Measurements from ENCODE around the gene TEX44.

Gene TEX44

DNA sequence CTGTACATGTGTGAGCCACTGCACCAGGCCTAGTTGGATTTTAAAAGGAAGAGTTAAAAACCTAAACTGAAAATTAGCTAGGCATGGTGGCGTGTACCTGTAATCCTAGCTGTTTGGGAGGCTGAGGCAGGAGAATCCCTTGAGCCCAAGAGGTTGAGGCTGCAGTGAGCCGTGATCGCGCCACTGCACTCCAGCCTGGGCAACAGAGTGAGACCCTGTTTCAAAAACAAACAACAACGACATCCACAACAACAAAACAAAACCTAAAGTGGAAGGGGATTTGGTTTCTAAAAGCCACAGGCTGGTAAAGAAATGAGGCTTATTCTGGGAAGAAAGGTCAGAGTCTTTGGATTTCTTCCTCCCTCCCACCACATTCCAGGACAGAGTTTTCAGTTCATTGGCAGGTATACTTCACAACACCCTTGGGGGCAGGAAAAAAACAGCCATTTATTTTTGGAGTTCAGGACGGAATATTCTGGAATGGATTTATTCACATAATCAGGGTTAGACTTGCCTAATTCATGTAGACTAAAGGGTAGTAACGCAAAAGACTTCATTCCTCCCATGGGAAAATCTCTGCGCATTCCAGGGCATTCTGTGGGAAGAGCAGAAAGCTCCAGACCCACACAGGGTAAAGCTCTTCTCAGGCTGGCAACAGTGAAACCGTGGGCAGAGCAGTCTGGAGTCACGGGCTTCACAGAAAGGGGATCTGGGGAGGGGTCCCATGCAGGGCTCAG lies 34.9 kb downstream of the TEX44 start:
- H3K4me3 ChIP-seq (ENCODE audit: low read depth, low read length) = no peak overlapping the region
- TF ChIP-seq, protein P1, sequence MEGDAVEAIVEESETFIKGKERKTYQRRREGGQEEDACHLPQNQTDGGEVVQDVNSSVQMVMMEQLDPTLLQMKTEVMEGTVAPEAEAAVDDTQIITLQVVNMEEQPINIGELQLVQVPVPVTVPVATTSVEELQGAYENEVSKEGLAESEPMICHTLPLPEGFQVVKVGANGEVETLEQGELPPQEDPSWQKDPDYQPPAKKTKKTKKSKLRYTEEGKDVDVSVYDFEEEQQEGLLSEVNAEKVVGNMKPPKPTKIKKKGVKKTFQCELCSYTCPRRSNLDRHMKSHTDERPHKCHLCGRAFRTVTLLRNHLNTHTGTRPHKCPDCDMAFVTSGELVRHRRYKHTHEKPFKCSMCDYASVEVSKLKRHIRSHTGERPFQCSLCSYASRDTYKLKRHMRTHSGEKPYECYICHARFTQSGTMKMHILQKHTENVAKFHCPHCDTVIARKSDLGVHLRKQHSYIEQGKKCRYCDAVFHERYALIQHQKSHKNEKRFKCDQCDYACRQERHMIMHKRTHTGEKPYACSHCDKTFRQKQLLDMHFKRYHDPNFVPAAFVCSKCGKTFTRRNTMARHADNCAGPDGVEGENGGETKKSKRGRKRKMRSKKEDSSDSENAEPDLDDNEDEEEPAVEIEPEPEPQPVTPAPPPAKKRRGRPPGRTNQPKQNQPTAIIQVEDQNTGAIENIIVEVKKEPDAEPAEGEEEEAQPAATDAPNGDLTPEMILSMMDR (IDR thresholded peaks at IDR 0.05; ENCODE audit: borderline replicate concordance, insufficient read depth, low read depth, low read length) = no peak

- TF ChIP-seq, protein P1 (IDR thresholded peaks at IDR 0.05; ENCODE audit: borderline replicate concordance, insufficient read depth, low read depth, low read length) = no peak
- H3K4me3 ChIP-seq (ENCODE audit: low read depth, low read length) = no peak overlapping the region
These were observed 40.0 kb downstream of the TEX44 start for GRCh38 chr2:231632559-231633142.

DNA sequence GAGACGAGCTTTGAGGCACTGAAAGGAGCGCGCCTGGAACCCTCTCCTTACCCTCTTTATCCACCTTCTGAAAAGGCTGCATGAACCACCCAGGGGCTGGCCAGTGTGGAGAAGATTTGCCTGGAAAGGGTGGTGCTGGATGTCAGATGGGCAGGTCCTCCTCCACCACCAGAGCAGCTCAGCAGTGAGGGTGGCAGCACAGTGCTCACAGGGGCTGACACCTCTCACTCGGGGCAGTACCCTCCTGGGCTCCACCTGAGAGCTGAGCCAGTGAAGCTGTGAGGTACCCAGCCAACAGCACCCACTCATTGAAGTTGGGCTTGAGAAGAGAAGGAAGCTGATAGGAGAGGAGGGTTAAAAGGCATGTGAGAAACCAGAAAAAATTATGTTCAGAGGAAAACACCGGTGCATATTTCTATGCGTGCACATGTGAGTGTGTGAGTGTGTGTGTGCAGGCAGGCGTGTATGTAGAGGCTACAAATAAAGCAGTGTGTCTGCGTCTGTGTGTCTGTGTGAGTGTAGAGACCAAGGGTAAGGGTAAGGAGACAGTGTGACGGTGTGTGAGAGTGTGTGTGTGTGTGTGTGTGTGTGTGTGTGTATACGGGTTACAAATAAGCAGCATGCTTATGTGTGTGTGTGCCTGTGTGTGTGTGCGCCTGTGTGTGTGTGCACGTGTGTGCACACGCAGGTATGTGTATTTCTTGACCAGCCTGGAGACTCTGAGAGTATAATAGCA lies 40.7 kb downstream of the TEX44 start:
- TF ChIP-seq, protein P1 (IDR thresholded peaks at IDR 0.05; ENCODE audit: borderline replicate concordance, insufficient read depth, low read depth, low read length) = no peak
- no peak overlapping the region for H3K4me3 ChIP-seq (ENCODE audit: low read depth, low read length)

GRCh38 chr2:231634412-231634811 lies 41.7 kb downstream of the TEX44 start:
- no peak overlapping the region for H3K4me3 ChIP-seq (ENCODE audit: low read depth, low read length)
- TF ChIP-seq, protein P1 (IDR thresholded peaks at IDR 0.05; ENCODE audit: borderline replicate concordance, insufficient read depth, low read depth, low read length) = no peak

DNA sequence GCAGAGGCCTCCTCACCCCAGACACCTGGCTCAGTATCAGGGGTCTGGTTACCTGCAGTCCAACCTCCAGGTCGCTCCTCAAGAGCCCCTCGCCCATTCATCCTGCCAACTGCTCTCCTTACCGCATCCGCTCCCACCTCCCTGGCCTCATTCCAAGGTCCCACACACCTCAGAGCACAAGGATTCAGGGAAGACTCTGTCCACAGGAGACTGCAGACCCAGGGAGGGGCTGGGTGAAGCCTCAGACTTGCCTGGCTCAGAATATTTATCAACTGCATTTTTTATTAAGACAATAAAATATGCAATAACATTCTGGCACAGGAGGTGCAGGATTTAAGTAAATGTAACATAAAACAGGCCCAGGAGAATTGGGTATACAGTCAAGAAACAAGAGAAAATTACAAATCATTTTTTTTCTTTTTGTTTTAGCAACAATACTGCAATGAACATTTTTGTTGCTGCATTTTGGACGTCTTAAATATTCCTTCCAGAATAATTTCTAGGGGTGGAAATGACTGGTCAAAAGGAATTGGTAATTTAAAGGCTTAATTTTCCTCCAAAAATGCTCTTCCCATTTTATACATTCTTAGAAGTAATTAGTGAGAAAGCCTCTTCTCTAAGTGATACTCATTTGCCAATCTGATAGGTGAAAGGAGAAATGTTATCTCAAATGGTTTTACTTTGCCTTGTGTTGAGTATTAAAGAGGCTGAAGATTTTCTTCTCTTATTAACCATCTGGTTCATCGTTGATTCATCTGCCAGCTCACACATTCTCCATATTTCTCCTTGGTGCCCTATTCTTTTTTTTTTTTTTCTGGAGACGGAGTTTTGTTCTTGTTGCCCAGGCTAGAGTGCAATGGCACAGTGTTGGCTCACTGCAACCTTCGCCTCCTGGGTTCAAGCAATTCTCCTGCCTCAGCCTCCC lies 42.5 kb downstream of the TEX44 start:
- TF ChIP-seq, protein P1 (IDR thresholded peaks at IDR 0.05; ENCODE audit: borderline replicate concordance, insufficient read depth, low read depth, low read length) = no peak
- no peak overlapping the region for H3K4me3 ChIP-seq (ENCODE audit: low read depth, low read length)

- H3K4me3 ChIP-seq (ENCODE audit: low read depth, low read length) = no peak overlapping the region
- TF ChIP-seq, protein P1 (IDR thresholded peaks at IDR 0.05; ENCODE audit: borderline replicate concordance, insufficient read depth, low read depth, low read length) = no peak
These were observed 47.6 kb downstream of the TEX44 start for GRCh38 chr2:231640241-231640640.

All from GM12875 (cell line).